GM15510 (cell line): ENCODE results near the gene NME2.
A peak's percentile ranks its signal among the peaks of the same experiment; 100 is the strongest.

Source experiments
- POLR2A ChIP-seq: IDR thresholded peaks from 3 replicates; pipeline ENCODE4 v1.6.1; 2011; ENCODE audit warnings: borderline replicate concordance; ENCODE audit not compliant: insufficient read length; ENCODE audit errors: extremely low read depth

NME2 gene

GRCh38 chr17:51166198-51166986 lies at the start of gene NME2:
Gene NME2, plus strand, starts transcription at chr17:51166411. Its CDS starts 420 bp downstream, at chr17:51166831.
- TF ChIP-seq POLR2A: peak; percentile 80

GRCh38 chr17:51118330-51119195 lies 47.6 kb upstream of the NME2 start:
- no peak for TF ChIP-seq POLR2A

GRCh38 chr17:51119415-51120356 lies 46.5 kb upstream of the NME2 start:
- no peak for TF ChIP-seq POLR2A

- TF ChIP-seq POLR2A: no peak
Measured at GRCh38 chr17:51120357-51120738, 45.9 kb upstream of the NME2 start.

GRCh38 chr17:51120739-51121619 lies 45.2 kb upstream of the NME2 start, which contains the start of gene SPAG9:
Gene SPAG9, minus strand, starts transcription at chr17:51120868. Its CDS starts 212 bp downstream, at chr17:51120656.
- TF ChIP-seq POLR2A: peak; percentile 79

GRCh38 chr17:51121620-51122472 lies 44.4 kb upstream of the NME2 start:
- peak; percentile 52 for TF ChIP-seq POLR2A

- TF ChIP-seq POLR2A: no peak
Measured at GRCh38 chr17:51124640-51125503, 41.3 kb upstream of the NME2 start.

- TF ChIP-seq POLR2A: no peak
Measured at GRCh38 chr17:51128076-51128475, 38.1 kb upstream of the NME2 start.

- no peak for TF ChIP-seq POLR2A
Measured at GRCh38 chr17:51132964-51133319, 33.3 kb upstream of the NME2 start.

GRCh38 chr17:51133365-51133764 lies 32.8 kb upstream of the NME2 start:
- no peak for TF ChIP-seq POLR2A

- TF ChIP-seq POLR2A: no peak
Measured at GRCh38 chr17:51135956-51136355, 30.3 kb upstream of the NME2 start.

- no peak for TF ChIP-seq POLR2A
Measured at GRCh38 chr17:51142597-51142996, 23.6 kb upstream of the NME2 start.
